GM18868 (cell line): ENCODE measurements around the gene TMPRSS11F.

Experiments
- ATAC-seq: cut with Tn5 transposase; IDR thresholded peaks from one replicate; pipeline ENCODE4 v1.9.1; 2021; ENCODE audit warnings: mild to moderate bottlenecking, moderate library complexity; ENCODE audit not compliant: unreplicated experiment

TMPRSS11F gene

DNA sequence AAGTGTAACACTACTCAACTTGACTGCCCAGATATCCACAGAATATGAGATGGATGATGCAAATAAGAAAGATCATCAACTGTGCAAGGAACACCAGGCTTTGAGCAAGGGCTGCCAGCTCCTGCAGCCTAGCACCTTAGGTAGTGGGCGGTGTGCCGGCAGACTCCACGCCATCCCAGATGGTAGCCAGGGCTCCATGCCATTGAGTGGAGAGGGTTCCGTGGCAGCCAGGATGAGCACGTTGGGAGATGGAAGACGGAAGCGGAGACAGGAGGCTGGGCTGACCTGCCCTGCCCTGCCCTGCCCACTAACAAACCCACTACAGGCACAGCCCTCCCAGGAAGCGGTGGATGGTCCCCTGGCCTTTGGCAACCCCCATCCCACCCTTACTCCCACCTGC, 51.9 kb downstream of the TMPRSS11F start:
- no peak for ATAC-seq

GRCh38 chr4:68077301-68077700, 52.4 kb downstream of the TMPRSS11F start:
- no peak for ATAC-seq

GRCh38 chr4:68076194-68076593, 53.5 kb downstream of the TMPRSS11F start:
- no peak for ATAC-seq

DNA sequence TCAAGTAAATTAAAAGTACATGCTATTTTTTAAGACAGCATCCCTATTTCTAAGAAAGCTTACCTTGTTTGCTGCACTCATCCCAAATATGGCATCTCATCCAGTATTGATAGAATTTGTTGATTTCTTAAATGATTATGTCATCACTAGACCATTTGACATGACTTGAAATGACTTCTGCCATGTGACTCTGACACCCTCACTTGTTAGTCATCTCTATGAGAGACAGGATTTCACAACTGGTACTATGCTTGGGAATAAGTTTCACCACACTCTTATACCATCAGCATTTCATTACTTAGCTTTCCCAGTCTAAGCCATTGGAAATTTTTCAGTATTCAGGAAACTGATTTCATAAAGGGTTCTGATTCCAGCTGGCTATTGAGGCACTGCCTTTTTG, 55.3 kb downstream of the TMPRSS11F start:
- no peak for ATAC-seq

DNA sequence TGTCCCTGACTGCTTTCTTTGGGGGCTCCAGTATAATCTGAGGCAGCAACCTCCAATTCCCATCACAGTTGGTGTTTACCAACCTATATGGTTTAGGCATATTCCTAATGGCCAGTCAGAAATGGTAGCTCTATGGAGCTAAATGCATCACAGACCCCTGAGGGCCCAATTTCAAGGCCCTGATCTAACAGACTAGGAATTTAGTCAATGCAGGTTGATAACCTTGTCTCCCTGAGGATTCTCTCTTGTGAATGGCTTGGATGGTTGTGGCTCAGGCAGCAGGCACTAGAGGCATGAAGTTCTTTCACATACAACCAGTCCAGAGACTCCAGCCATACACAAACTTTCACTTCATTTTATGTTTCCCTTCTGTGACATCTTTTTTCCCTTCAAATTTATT, 59.4 kb downstream of the TMPRSS11F start:
- no peak for ATAC-seq

DNA sequence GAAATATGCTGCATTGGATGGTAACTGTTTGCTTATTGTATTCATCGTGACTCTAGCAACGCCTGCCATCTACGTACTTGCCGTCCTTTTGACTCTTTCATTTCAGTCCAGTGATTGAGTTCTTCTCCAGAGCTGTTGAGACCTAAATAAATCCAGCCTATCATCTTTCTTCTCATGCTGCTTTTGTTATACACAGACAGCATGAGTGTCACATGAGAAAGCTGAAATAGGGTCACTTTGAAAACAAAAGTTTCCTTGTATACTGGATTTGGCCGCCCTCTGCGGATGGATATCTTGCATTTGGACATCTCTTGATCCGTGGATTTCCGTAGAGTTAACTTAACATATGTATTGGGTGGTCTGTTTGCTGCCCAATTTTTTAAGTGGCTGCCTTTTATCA, 67.2 kb downstream of the TMPRSS11F start:
- no peak for ATAC-seq

- ATAC-seq = no peak
Observed at GRCh38 chr4:68038272-68038671, 91.4 kb downstream of the TMPRSS11F start.

GRCh38 chr4:68021185-68021584, 108.5 kb downstream of the TMPRSS11F start:
- ATAC-seq = no peak

DNA sequence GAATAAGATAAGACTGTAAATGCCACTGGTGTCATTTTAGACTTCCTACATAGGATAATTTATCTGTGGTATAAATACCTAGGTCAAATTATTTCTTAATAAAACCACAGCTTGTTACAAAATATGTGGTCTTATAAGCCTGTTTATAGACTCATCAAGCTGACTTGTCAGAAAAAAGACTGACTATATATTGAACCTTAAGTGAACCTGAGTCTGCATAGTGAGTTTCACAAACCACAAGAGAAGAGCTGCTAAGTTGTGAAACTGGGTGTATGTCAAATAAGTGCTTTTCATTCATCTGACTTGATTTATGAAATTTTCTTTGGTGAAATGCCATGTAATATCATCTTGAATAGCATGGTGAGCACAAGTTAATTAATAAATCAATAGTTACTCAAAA, 118.0 kb downstream of the TMPRSS11F start:
- ATAC-seq = no peak
